ENCODE data around the gene EFNA4. TPM values are rescaled to one million over a fixed set of nuclear protein-coding genes. Genes with fewer than 3 reads are reported as not detected.

Gene EFNA4
- total and polyA plus RNA-seq, 2 of the 8 experiments (the other 6 are each of a cell fraction or from before 2014, with no cell fraction given) = 21.9 to 23.9 TPM

DNA sequence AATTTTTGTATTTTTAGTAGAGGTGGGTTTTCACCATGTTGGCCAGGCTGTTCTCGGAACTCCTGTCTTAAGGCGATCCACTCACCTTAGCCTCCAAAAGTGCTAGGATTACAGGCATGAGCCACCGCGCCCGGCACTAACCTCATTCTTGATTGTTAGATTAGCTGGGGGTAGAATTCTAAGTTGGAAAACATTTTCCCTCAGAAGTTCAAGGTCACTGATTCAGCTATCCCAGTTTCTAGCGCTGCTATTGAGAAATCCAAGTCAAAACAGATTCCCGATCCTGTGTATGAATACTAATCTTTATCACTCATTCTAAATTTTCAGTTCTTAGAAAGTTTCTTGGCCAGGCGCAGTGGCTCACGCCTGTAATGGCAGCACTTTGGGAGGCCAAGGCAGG is 39.8 kb downstream of the EFNA4 start (continued):
- TF ChIP-seq YY1 (IDR thresholded peaks at IDR 0.05; ENCODE audit: low read depth, low read length) (no peak), MAFK (IDR thresholded peaks at IDR 0.05; ENCODE audit: low read depth, low read length) (no peak)

Data from H1 (cell line).